Activated CD4-positive, alpha-beta T cell treated with anti-CD3 and anti-CD28 coated beads, Interleukin-2, Interleukin-4, amounts not matched to agents 100 ng/mL and 50 ng/mL, durations not matched to agents 16 hours and 8 hours (primary cell): ENCODE results near the gene GFM2.
"Not testable (repeated sequence)": the region's sequence is repeated elsewhere in the genome, so short reads cannot be mapped to it uniquely, and the experiment has no call there.

Experiments
- DNase-seq: peaks from one replicate; pipeline ENCODE4 v3.0.0-alpha.2; 2020; ENCODE audit warnings: low spot score

Gene GFM2

DNA sequence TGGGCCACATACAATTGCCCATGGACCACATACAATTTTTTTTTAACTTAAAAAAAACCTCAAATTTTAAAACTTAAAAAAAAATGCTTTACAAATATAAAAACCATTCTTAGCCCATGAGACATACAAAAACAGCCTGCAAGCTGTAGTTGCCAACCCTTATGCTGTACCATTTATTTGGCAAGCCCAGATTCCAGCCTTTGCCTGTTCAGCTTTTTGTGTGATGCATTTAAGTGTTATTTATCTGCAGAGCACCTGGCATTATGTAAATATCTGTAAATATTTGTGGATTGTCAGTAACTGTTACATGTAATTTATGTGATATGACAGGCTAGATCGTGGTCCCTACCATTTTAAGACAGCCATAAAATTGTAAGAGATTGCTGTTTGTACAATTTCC lies 49.3 kb downstream of the GFM2 start:
- DNase-seq: no peak

DNA sequence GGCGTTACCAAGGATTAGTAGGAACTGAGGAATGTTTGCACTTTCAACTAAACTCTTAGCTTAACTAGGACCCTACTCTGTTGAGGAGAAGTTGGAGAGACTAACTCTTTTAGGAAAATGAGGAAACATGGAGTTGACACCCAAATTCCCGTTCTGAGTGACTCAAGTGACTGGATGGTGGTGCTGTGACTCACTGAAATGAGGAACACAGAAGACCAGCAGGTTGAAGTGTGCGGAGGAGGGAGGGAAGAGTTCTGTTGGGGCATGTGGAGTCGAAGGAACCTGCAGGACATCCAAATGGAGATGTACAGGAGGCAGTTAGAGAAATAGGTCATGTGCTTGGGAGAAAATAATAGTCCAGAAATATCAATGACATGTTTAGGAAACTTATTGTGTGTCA lies 73.7 kb downstream of the GFM2 start:
- no peak for DNase-seq

GRCh38 chr5:74686962-74687751 lies 79.8 kb downstream of the GFM2 start:
- DNase-seq: no peak

DNA sequence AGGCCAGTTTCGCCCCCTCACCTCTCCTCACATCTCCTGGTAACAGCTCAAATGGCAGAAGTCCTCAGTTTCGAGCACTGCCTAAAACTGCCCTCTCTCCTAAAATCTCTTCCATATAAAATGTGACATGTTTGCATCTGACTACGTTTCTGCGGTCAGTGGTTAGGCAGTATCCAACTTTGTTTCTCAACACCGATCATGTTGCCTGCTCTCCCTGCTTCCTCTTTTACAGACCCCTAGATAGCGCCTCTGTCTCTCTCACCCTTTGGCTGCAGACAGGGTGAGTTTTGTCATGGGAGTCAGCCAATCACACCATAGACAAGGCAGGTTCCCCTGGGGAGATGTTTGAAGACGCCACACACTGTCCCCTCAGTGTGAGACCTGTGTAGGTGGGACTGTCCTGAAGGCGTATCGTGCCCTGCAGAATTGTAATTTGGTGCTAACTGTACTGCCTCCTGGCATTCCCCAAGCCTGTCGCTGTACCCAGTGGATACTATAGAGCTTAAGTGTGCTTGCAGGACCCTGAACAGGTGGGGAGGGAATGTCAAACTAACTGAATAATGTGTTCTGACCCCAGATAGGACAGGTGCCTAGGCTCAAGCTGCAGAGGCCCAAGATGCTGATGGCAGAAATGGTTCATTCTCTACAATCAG lies 80.8 kb downstream of the GFM2 start:
- DNase-seq: peak; percentile 6

DNA sequence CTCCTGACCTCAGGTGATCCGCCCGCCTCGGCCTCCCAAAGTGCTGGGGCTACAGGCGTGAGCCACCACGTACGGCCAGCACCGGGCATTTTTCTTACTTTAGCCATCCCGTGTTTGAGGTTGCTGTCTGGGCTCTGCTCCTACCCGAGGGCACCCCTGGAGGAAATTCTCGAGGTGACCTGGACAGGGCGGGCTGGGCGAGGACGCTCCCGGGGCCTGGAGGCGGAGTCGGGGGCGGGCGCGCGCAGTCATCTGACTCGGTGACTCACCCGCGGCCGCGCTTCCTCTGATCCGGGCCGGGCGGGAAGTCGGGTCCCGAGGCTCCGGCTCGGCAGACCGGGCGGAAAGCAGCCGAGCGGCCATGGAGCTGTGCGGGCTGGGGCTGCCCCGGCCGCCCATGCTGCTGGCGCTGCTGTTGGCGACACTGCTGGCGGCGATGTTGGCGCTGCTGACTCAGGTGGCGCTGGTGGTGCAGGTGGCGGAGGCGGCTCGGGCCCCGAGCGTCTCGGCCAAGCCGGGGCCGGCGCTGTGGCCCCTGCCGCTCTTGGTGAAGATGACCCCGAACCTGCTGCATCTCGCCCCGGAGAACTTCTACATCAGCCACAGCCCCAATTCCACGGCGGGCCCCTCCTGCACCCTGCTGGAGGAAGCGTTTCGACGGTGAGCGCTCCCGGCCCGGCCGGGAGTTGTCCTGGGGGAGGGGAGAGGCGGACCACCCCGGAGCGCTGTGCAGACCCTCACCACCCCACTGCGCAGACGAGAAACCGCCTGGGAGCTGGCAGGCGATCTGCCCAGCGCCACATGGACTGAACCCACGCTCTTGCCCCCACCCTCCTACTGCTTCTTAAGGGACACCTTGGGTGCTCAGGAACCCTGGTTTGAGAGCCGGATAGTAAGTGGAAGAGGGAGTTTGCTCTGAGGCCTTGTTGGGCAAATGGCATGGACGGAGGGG lies 81.7 kb downstream of the GFM2 start, which contains the start of gene HEXB:
HEXB (plus strand) TSS at position 334 of the 952 bp plus-strand sequence; CDS start at position 362, 28 bp downstream.
- peak; percentile 87 for DNase-seq

- no peak for DNase-seq
Observed at GRCh38 chr5:74679966-74680365, 87.0 kb downstream of the GFM2 start.

DNA sequence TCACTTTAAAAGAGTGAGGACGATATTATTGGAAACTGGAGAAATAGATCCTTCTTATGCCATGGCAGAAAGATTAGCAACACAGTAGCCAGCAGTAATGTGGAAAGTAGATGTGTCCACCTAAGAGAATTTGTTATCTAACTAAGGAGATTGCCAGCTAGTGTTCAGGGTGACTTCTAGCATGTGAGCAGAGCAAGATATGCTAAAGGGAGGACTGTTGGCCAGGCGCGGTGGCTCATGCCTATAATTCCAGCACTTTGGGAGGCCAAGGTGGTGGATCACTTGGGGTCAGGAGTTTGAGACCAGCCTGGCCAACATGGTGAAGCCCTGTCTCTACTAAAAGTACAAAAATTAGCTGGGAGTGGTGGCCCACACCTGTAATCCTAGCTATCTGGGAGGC lies 87.6 kb downstream of the GFM2 start:
- not testable (repeated sequence) for DNase-seq

DNA sequence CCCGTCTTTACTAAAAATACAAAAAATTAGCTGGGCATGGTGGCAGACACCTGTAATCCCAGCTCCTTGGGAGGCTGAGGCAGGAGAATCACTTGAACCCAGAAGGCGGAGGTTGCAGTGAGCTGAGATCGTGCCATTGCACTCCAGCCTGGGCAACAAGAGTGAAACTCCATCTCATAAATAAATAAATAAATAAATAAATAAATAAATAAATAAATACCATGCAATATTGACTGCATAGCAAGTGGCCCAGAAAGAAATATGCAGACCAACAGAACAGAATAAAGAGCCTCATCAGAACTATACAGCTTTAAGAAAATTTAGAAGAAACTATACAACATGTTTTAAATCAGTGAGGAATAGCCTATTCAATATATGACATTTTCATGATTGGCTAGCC lies 88.8 kb downstream of the GFM2 start:
- DNase-seq: not testable (repeated sequence)

DNA sequence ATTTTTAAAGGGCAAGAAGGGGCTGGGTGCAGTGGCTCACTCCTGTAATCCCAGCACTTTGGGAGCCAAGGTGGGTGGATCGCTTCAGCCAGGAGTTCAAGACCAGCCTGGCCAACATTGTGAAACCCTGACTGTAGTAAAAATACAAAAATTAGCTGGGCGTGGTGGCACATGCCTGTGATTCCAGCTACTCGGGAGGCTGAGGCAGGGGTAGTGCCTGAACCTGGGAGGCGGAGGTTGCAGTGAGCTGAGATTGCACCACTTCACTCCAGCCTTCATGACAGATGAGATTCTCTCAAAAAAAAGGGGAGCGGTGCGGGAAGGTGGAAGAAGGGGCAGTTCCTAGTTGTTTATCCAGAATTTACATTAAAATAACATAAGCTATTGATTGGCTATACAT lies 90.5 kb downstream of the GFM2 start:
- DNase-seq: not testable (repeated sequence)

DNA sequence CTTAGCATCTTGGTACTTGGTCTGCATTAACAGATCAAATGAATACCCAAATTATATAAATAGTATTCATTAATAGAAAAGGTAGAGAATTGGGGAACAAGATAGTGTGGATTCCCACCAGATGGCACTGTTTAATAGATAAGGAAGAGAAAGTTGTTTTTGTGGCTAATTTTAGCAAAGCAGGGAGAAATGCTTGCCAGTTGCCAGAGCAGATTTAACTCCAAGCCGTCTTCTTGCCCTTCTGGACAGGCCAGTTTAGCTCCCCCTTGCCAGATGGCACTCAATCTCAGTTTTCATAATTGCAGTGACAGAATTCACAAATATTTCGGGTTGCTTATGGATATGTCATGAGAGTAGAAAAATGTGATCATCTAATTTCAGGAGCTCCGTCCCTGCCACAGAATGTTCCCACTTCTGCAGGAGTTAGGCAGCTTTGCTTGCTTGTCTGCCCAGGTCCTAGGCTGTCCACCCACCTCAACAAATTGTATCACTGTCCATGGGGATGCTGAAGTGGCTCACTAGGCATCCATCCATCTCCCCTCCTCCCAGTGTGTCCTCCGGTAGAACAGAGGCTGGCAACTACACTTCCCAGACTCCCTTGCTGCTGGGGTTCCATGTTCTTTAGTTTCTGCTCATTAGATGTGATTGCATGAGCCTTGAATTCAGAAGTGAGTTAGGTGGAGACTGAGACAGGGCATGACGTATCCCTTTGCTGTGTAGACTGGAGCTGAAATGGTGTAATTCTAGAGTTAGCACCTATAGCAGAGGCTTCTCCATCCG lies 93.7 kb downstream of the GFM2 start:
- DNase-seq: no peak

DNA sequence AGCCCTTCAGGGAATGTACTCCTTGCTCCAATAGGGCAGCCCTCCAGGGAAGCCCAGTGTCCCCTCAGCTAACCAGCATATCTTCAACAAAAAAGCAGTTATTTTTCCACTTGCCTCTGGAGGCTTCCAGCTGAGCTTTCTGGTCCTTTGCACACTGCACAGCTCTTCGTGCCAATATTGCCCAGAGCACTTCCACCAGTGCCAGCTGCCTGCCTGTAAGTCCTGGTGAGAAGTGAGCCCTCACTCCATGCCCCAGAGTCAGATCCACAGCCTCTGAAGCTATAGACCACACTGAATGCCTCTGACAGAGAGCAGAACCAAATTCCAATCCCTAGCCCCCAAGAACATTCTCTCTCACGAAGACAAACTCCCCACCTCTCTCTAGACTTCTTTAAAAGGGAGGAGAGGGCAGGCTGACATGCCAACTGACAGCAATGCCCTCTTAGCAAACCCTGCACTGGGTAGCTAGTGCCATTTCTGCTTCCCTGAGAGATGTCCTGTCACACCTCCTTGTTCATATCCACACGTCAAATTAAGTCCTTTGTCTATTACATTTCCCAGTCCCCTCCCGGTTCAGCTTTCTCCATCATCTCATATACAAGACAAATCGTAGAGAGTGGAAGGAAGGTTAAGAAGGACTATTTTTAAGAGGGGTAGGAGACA lies 94.6 kb downstream of the GFM2 start:
- DNase-seq: no peak
